ENCODE results near the gene GPR39.

GPR39 gene

GRCh38 chr2:132417430-132418035 lies 928 bp downstream of the GPR39 start:
- DNase-seq (ENCODE audit: low read depth), result no peak
- no peak overlapping the region for H3K4me3 ChIP-seq (ENCODE audit: low read depth, low read length)
- TF ChIP-seq, protein P1, sequence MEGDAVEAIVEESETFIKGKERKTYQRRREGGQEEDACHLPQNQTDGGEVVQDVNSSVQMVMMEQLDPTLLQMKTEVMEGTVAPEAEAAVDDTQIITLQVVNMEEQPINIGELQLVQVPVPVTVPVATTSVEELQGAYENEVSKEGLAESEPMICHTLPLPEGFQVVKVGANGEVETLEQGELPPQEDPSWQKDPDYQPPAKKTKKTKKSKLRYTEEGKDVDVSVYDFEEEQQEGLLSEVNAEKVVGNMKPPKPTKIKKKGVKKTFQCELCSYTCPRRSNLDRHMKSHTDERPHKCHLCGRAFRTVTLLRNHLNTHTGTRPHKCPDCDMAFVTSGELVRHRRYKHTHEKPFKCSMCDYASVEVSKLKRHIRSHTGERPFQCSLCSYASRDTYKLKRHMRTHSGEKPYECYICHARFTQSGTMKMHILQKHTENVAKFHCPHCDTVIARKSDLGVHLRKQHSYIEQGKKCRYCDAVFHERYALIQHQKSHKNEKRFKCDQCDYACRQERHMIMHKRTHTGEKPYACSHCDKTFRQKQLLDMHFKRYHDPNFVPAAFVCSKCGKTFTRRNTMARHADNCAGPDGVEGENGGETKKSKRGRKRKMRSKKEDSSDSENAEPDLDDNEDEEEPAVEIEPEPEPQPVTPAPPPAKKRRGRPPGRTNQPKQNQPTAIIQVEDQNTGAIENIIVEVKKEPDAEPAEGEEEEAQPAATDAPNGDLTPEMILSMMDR (IDR thresholded peaks at IDR 0.05; ENCODE audit: insufficient read depth, low read depth, low read length, missing control alignments), result no peak

GRCh38 chr2:132419235-132419634 lies 2.6 kb downstream of the GPR39 start:
- TF ChIP-seq, protein P1 (IDR thresholded peaks at IDR 0.05; ENCODE audit: insufficient read depth, low read depth, low read length, missing control alignments), result no peak
- no peak overlapping the region for H3K4me3 ChIP-seq (ENCODE audit: low read depth, low read length)
- no peak for DNase-seq (ENCODE audit: low read depth)

DNA sequence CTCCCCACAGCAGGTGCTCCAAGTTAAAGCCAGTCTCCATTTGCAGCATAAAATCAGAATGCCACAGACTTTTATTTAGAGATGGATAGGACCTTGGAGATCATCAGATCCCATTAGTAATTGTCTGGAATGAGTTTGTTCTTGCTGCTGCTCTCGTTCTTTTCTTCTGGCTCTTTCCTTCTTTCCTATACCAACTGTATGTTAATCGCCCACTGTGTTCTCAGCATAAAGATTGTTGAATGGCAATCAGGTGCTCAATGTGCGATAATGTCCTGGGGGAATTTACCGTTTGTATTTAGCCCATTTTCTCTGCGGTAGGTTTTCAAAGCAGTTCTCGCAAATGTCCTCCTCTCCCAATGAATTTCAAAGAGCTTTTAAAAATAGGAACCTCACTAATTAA lies 3.3 kb downstream of the GPR39 start:
- TF ChIP-seq, protein P1 (IDR thresholded peaks at IDR 0.05; ENCODE audit: insufficient read depth, low read depth, low read length, missing control alignments), result no peak
- H3K4me3 ChIP-seq (ENCODE audit: low read depth, low read length), result no peak overlapping the region
- no peak for DNase-seq (ENCODE audit: low read depth)

- TF ChIP-seq, protein P1 (IDR thresholded peaks at IDR 0.05; ENCODE audit: insufficient read depth, low read depth, low read length, missing control alignments), result no peak
- no peak overlapping the region for H3K4me3 ChIP-seq (ENCODE audit: low read depth, low read length)
- no peak for DNase-seq (ENCODE audit: low read depth)
Measured at GRCh38 chr2:132420816-132421805, 4.5 kb downstream of the GPR39 start.

GRCh38 chr2:132422736-132423135 lies 6.1 kb downstream of the GPR39 start:
- no peak for DNase-seq (ENCODE audit: low read depth)
- H3K4me3 ChIP-seq (ENCODE audit: low read depth, low read length), result no peak overlapping the region
- TF ChIP-seq, protein P1 (IDR thresholded peaks at IDR 0.05; ENCODE audit: insufficient read depth, low read depth, low read length, missing control alignments), result no peak

- TF ChIP-seq, protein P1 (IDR thresholded peaks at IDR 0.05; ENCODE audit: insufficient read depth, low read depth, low read length, missing control alignments), result no peak
- DNase-seq (ENCODE audit: low read depth), result no peak
- no peak overlapping the region for H3K4me3 ChIP-seq (ENCODE audit: low read depth, low read length)
Measured at GRCh38 chr2:132424526-132425121, 8.0 kb downstream of the GPR39 start.
